Uterus (tissue), 4 donors: ENCODE data around the gene TRAP1. TPM values are rescaled to one million over a fixed set of nuclear protein-coding genes. Genes with fewer than 3 reads are reported as not detected.

Experiments used
- DNase-seq, 2 donors: peaks; one replicate each; pipeline ENCODE4 v3.0.0-alpha.2; 2019 to 2020
- H3K27ac ChIP-seq, 2 donors: fragments of 200-600 bp; sonication (generic); 1 replicate in 1 of 2; 2 replicates in 1 of 2; pipeline ENCODE4 v1.5.1; 2016 to 2018
- H3K27me3 ChIP-seq, 2 donors: fragments of 200-600 bp; sonication (generic); one replicate each; pipeline ENCODE4 v1.5.1; 2018 to 2019; ENCODE audit warnings: control low read depth in 1 of 2
- H3K36me3 ChIP-seq, 2 donors: fragments of 200-600 bp; sonication (generic); one replicate each; pipeline ENCODE4 v1.5.1; 2019; ENCODE audit warnings: control low read depth in 1 of 2
- H3K4me1 ChIP-seq, 2 donors: fragments of 200-600 bp; sonication (generic); one replicate each; pipeline ENCODE4 v1.5.1; 2018 to 2019; ENCODE audit warnings: control low read depth in 1 of 2
- H3K4me3 ChIP-seq, 2 donors: fragments of 200-600 bp; sonication (generic); 1 replicate in 1 of 2; 2 replicates in 1 of 2; pipeline ENCODE4 v1.5.1; 2018 to 2019; ENCODE audit warnings: mild to moderate bottlenecking in 1 of 2
- H3K9me3 ChIP-seq, 2 donors: fragments of 200-600 bp; sonication (generic); one replicate each; pipeline ENCODE4 v1.5.1; 2019; ENCODE audit warnings: control low read depth in 1 of 2
- CTCF ChIP-seq, 4 experiments: fragments of 200-600 bp in 2 of 4; fragments of 450-650 bp in 2 of 4; sonication (generic) in 2 of 4; IDR thresholded peaks; one replicate each; pipeline ENCODE4 v1.5.1; 2016 to 2019; ENCODE audit warnings: antibody characterized with exemption in 4 of 4, mild to moderate bottlenecking in 2 of 4, moderate library complexity in 1 of 4
- POLR2A ChIP-seq, 2 donors: fragments of 450-650 bp; IDR thresholded peaks; one replicate each; pipeline ENCODE4 v1.6.1; 2016; ENCODE audit warnings: antibody characterized with exemption in 2 of 2, mild to moderate bottlenecking in 1 of 2, moderate library complexity in 1 of 2
- intact Hi-C: fragments of 100-400 bp; cut with DNase I; formaldehyde crosslinking; loops from one replicate; pipeline ENCODE4 v1.15.1; 2023; ENCODE audit warnings: low total_unique reads
- total RNA-seq, 4 donors: library from RNA; depleted of rRNA in 3 of 4; stranded (reverse); fragments of >200 nt in 3 of 4; gene quantifications; one replicate each; pipeline versions ENCODE4 v1.1.0 to v1.2.4, GENCODE V29; 2014 to 2023
- donor health status: DM: yes; HTN: yes; CAD: no.

Gene TRAP1
- total RNA-seq, 4 donors from 2014 or later = 54.8 to 119 (median 84.8) TPM

- no peaks in the 10 kb centered on the region for H3K4me1 ChIP-seq
- no peaks in the 10 kb centered on the region for H3K36me3 ChIP-seq
- H3K9me3 ChIP-seq = no peaks in the 10 kb centered on the region
- no peak overlapping the region for H3K27ac ChIP-seq
- TF ChIP-seq CTCF (IDR thresholded peaks at IDR 0.05) (no peak), POLR2A (IDR thresholded peaks at IDR 0.05) (no peak)
- H3K27me3 ChIP-seq = no peaks in the 10 kb centered on the region
- no peak for DNase-seq
- H3K4me3 ChIP-seq = no peak overlapping the region
- intact Hi-C loops = no loop called here
These were observed 10.9 kb downstream of the TRAP1 start for GRCh38 chr16:3706253-3707012.

- Histone ChIP-seq H3K27ac (no peak overlapping the region), H3K27me3 (no peaks in the 10 kb centered on the region), H3K4me3 (no peak overlapping the region), H3K4me1 (no peaks in the 10 kb centered on the region), H3K9me3 (no peaks in the 10 kb centered on the region), H3K36me3 (no peaks in the 10 kb centered on the region)
- DNase-seq = no peak
- intact Hi-C loops = no loop called here
- TF ChIP-seq POLR2A (IDR thresholded peaks at IDR 0.05) = no peak
- TF ChIP-seq CTCF (IDR thresholded peaks at IDR 0.05) = no peak
These were observed 15.2 kb downstream of the TRAP1 start for GRCh38 chr16:3702082-3702481.

GRCh38 chr16:3701531-3701930, 15.8 kb downstream of the TRAP1 start:
- no peak for TF ChIP-seq CTCF (IDR thresholded peaks at IDR 0.05)
- no peak for TF ChIP-seq POLR2A (IDR thresholded peaks at IDR 0.05)
- no peak for DNase-seq

GRCh38 chr16:3698941-3699340, 18.4 kb downstream of the TRAP1 start:
- Histone ChIP-seq H3K9me3 (no peaks in the 10 kb centered on the region), H3K4me1 (no peaks in the 10 kb centered on the region), H3K27me3 (no peaks in the 10 kb centered on the region), H3K27ac (no peak overlapping the region), H3K36me3 (no peaks in the 10 kb centered on the region), H3K4me3 (no peak overlapping the region)
- intact Hi-C loops = loop anchor here (10.0 kb wide), 1 partner anchor 176 kb away; no protein-coding TSS in a partner anchor
- TF ChIP-seq CTCF (IDR thresholded peaks at IDR 0.05) (no peak), POLR2A (IDR thresholded peaks at IDR 0.05) (no peak)
- no peak for DNase-seq

More at GRCh38 chr16:3701531-3701930, 15.8 kb downstream of the TRAP1 start:
- Histone ChIP-seq H3K27ac (no peak overlapping the region), H3K27me3 (no peaks in the 10 kb centered on the region), H3K36me3 (no peaks in the 10 kb centered on the region), H3K4me1 (no peaks in the 10 kb centered on the region), H3K4me3 (no peak overlapping the region), H3K9me3 (no peaks in the 10 kb centered on the region)
- intact Hi-C loops = no loop called here

- intact Hi-C loops = loop anchor here (10.0 kb wide), 1 partner anchor 178 kb away; no protein-coding TSS in a partner anchor
- Histone ChIP-seq H3K9me3 (no peaks in the 10 kb centered on the region), H3K27me3 (no peaks in the 10 kb centered on the region), H3K4me1 (no peaks in the 10 kb centered on the region), H3K36me3 (no peaks in the 10 kb centered on the region), H3K4me3 (no peak overlapping the region), H3K27ac (no peak overlapping the region)
- no peak for DNase-seq
- TF ChIP-seq POLR2A (IDR thresholded peaks at IDR 0.05) (no peak), CTCF (IDR thresholded peaks at IDR 0.05) (no peak)
These were observed 20.7 kb downstream of the TRAP1 start for GRCh38 chr16:3696425-3697218.
